ENCODE results near the gene MRPL18.
"Not testable (repeated sequence)": the region's sequence is repeated elsewhere in the genome, so short reads cannot be mapped to it uniquely, and the experiment has no call there.

Gene MRPL18

GRCh38 chr6:159790149-159790955 lies at the start of gene MRPL18:
TSS of gene MRPL18 (plus strand) at chr6:159790467. CDS start at chr6:159790588, 121 bp downstream.
- peak; percentile 91 for DNase-seq

GRCh38 chr6:159742165-159742564 lies 48.1 kb upstream of the MRPL18 start:
- DNase-seq: no peak

DNA sequence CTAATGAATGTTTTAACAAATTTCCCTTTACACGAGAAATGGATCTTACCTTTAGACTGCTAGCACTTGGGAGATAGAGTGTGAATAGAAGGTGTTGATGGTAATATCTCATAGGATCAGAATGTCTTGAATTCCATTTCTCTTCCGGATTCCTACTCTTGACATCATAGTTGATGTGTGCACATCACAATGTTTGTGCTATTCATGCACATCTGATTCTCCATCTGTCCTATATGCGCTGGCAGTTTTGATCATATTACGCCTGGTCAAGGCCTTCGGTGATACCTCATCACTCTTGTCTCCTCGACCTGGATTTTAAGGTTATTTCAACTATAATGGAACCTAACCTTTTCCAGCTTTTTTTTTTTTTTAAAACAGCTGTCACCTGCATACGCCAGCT lies 45.2 kb upstream of the MRPL18 start:
- DNase-seq: no peak

DNA sequence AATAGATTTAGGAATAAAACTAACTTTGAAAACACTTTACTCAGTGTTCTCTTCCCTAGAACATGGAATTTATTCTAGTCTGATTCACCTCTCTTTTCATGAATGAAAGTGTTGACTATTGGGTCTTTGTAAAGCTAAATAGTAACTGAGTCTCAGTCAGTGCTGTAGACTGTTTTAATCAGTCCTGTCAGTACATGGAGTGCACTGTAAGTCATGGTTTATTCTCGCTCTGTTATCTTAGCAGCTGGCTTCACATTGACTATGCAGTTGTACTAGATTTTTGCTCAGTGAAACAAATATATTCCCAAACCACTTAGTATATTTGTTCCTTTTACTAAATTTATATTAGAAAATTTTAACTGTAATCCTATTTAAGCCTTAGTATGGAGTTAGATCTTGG lies 43.5 kb upstream of the MRPL18 start:
- DNase-seq: no peak

DNA sequence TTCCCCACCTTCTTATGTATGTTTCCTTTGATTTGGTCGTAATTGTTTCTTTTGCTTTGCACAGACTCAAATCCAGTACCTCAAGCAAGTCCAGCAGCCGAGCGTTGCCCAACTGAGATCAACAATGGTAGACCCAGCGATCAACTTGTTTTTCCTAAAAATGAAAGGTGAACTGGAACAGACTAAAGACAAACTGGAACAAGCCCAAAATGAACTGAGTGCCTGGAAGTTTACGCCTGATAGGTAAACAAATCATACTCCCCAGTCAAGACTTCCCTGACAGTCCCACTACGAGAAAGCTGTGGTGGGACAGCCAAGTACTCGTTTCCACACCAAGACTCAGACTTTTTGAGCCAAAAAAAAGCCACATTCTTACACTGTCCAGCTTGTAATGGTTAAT lies 42.1 kb upstream of the MRPL18 start:
- DNase-seq: not testable (repeated sequence)

DNA sequence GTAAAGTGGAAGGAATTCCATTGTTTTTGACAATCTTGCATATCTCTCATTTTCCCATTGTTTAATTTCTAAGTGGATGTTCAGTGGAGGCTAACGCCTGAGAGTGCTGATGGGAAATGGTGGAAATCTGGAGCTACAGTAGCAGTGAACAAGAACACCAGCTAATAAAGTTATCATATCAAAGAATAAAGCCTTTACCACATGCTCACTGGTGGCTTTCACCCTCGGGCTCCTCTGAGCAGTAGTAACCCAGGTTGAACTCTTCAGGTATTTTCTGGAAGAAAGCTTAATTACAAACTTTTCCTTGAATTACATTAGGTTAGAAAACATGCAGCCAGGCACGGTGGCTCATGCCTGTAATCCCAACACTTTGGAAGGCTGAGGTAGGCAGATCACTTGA lies 38.8 kb upstream of the MRPL18 start:
- no peak for DNase-seq

GRCh38 chr6:159753081-159753872 lies 37.0 kb upstream of the MRPL18 start:
- DNase-seq: no peak

- DNase-seq: no peak
Measured at GRCh38 chr6:159754401-159754800, 35.9 kb upstream of the MRPL18 start.

DNA sequence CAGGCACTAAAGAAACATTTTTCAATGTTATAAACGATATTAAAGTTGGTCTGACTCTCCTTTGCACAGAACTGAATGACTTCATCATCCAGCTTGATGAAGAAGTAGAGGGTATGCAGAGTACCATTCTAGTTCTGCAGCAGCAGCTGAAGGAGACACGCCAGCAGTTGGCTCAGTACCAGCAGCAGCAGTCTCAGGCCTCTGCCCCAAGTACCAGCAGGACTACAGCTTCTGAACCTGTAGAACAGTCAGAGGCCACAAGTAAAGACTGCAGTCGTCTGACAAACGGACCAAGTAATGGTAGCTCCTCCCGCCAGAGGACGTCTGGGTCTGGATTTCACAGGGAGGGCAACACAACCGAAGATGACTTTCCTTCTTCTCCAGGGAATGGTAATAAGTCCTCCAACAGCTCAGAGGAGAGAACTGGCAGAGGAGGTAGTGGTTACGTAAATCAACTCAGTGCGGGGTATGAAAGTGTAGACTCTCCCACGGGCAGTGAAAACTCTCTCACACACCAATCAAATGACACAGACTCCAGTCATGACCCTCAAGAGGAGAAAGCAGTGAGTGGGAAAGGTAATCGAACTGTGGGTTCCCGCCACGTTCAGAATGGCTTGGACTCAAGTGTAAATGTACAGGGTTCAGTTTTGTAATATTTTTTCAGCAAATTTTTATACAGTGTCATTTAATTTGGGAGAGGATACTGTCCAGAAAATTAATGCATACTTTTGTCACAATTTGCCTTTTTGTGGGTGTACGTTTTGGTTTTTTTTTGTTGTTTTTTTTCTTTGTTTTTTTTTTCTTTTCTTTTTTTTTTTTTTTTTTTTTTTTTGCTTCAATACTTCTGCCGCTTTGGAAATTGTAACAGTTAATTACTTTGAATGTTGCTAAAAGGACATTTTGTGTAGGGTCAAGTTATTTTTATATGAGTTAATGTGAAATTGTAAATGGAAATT lies 35.0 kb upstream of the MRPL18 start:
- no peak for DNase-seq

- no peak for DNase-seq
Measured at GRCh38 chr6:159756508-159756907, 33.8 kb upstream of the MRPL18 start.

- DNase-seq: no peak
Measured at GRCh38 chr6:159758031-159759001, 32.0 kb upstream of the MRPL18 start.

DNA sequence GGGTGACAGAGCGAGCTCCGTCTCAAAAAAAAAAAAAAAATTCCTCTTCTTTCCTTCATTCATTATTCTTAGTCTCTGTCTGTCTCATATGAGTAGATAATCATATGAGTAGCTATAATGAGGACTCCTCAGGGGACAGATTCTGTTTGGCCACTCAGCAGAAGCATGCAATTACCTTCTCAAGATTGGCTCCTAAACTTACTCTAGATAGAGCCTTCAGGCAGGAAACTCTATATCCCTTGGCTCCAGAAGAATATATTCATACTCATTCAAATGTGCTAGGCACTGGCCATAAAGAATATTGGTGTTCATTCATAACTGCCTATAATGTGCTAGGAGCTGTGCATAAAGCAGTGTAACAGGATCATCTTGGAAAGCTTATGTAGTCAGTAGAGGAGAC lies 30.6 kb upstream of the MRPL18 start:
- DNase-seq: no peak

GRCh38 chr6:159760602-159761057 lies 29.6 kb upstream of the MRPL18 start:
- no peak for DNase-seq

GRCh38 chr6:159761129-159761872 lies 29.0 kb upstream of the MRPL18 start:
- no peak for DNase-seq

GRCh38 chr6:159761873-159762680 lies 28.2 kb upstream of the MRPL18 start, which contains the start of gene ACAT2:
TSS of gene ACAT2 (plus strand) at chr6:159762045. CDS start at chr6:159762088, 43 bp downstream.
- DNase-seq: peak; percentile 80

- no peak for DNase-seq
Measured at GRCh38 chr6:159762681-159763293, 27.5 kb upstream of the MRPL18 start.

DNA sequence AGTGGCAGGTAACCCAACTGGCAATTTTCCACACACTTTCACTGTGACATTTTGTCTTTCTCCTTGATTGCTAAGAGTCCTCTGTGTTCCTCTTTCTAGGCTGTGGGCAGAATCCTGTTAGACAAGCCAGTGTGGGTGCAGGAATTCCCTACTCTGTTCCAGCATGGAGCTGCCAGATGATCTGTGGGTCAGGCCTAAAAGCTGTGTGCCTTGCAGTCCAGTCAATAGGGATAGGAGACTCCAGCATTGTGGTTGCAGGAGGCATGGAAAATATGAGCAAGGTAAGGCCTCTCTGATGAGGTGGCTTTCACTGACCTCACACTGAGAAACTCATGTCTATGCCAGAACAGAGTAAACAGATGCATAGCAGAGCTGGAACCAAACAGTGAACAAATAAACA lies 23.4 kb upstream of the MRPL18 start:
- DNase-seq: no peak

- no peak for DNase-seq
Measured at GRCh38 chr6:159769470-159769869, 20.8 kb upstream of the MRPL18 start.

GRCh38 chr6:159772196-159772595 lies 18.1 kb upstream of the MRPL18 start:
- no peak for DNase-seq

Measured in KG1 (cell line).